ENCODE results near the gene ACAD9. TPM values are rescaled to one million over a fixed set of nuclear protein-coding genes. Genes with fewer than 3 reads are reported as not detected.

Gene ACAD9
- total and polyA plus RNA-seq, 10 of the 15 experiments (the other 5 are each of a cell fraction or from before 2014, with no cell fraction given), result 12.7 to 63.1 (median 43.7) TPM

- Histone ChIP-seq H3K79me2 (ENCODE audit: control insufficient read depth, insufficient read depth, low read length) (no peaks in the 10 kb centered on the region), H3K27me3 (replicated peaks in 1 of 2; ENCODE audit: control insufficient read depth in 2 of 2, insufficient read depth in 2 of 2, low read length in 1 of 2) (no peaks in the 10 kb centered on the region), H3K9ac (ENCODE audit: control insufficient read depth, insufficient read depth, low read length) (no peak overlapping the region), H3K4me3 (no peak overlapping the region), H4K20me1 (ENCODE audit: control insufficient read depth, insufficient read depth) (no peaks in the 10 kb centered on the region), H3K4me1 (ENCODE audit: control insufficient read depth, insufficient read depth, low read length) (no peaks in the 10 kb centered on the region), H3K27ac (ENCODE audit: control insufficient read depth, insufficient read depth) (no peak overlapping the region), H3K36me3 (ENCODE audit: control insufficient read depth in 2 of 2, insufficient read depth in 2 of 2, low read length in 1 of 2) (no peaks in the 10 kb centered on the region), H3K9me3 (replicated peaks; ENCODE audit: control insufficient read depth, insufficient read depth, low read length) (no peaks in the 10 kb centered on the region; the same call in 2 of the 3 replicates), H3K4me2 (ENCODE audit: control insufficient read depth, insufficient read depth) (no peak overlapping the region), H2AFZ (ENCODE audit: control insufficient read depth, low read depth, low read length) (no peak overlapping the region)
- 25% methylated on average over 4 of the region's 4 CpGs for WGBS (ENCODE audit: insufficient coverage, insufficient replicate concordance, low lambda C conversion rate, missing lambda C conversion rate)
- no peak; the same call in 2 of the 3 replicates for ATAC-seq
- TF ChIP-seq SMAD5 (IDR thresholded peaks at IDR 0.05; ENCODE audit: low read depth), result no peak
- TF ChIP-seq NFXL1 (IDR thresholded peaks at IDR 0.05; ENCODE audit: borderline replicate concordance), result peak; percentile 96
- 0 out of 2 replicates have a peak, but pooled peaks have one; percentile 28 for TF ChIP-seq ZNF217 (IDR thresholded peaks at IDR 0.05)
- TF ChIP-seq SMARCA5 (IDR thresholded peaks at IDR 0.05), result peak; percentile 99
- TF ChIP-seq ESRRA (IDR thresholded peaks at IDR 0.05; ENCODE audit: low read length), result peak; percentile 49; the same call in 1 of the 2 replicates
- TF ChIP-seq CBX3 (IDR thresholded peaks at IDR 0.05; ENCODE audit: borderline replicate concordance, low read depth), result no peak
- intact Hi-C loops (cut with micrococcal nuclease; ENCODE audit: unreplicated experiment), result no loop called here
- RAD21 ChIA-PET (ENCODE audit: unreplicated experiment), result no interaction called here
- no TSS peak for BruUV-seq (replicated peaks)
- SMC1A ChIA-PET (ENCODE audit: uncharacterized antibody, unreplicated experiment), result interaction anchor here (0.7 to 1.6 kb wide), 3 partner anchors 10 to 239 kb away, joined by 3 to 5 read pairs (median 4); partner anchors contain the start of gene ACAD9
- POLR2A ChIA-PET, result interaction anchor here (0.5 to 0.7 kb wide), 3 partner anchors 12 to 59 kb away, joined by 3 read pairs; partner anchors contain the start of gene ACAD9
- in situ Hi-C loops (cut with MboI), result no loop called here
- DNase-seq (ENCODE audit: low read depth, low spot score), result no peak
- no peak for FAIRE-seq
- CTCF ChIA-PET, result interaction anchor here (1.6 to 2.3 kb wide), 3 partner anchors 8 to 187 kb away, joined by 5 to 7 read pairs (median 5); partner anchors contain the start of gene ACAD9
Measured at GRCh38 chr3:128867200-128868125, 12.0 kb upstream of the ACAD9 start.

- H3K4me1 ChIP-seq (ENCODE audit: control insufficient read depth, insufficient read depth, low read length), result no peaks in the 10 kb centered on the region
- RAD21 ChIA-PET (ENCODE audit: unreplicated experiment), result no interaction called here
- H3K4me2 ChIP-seq (ENCODE audit: control insufficient read depth, insufficient read depth), result no peak overlapping the region
- SMC1A ChIA-PET (ENCODE audit: uncharacterized antibody, unreplicated experiment), result no interaction called here
- FAIRE-seq, result no peak
- no peaks in the 10 kb centered on the region for H3K27me3 ChIP-seq (replicated peaks in 1 of 2; ENCODE audit: control insufficient read depth in 2 of 2, insufficient read depth in 2 of 2, low read length in 1 of 2)
- no peak overlapping the region for H3K27ac ChIP-seq (ENCODE audit: control insufficient read depth, insufficient read depth)
- no peak overlapping the region for H3K4me3 ChIP-seq
- POLR2A ChIA-PET, result no interaction called here
- no peaks in the 10 kb centered on the region for H3K36me3 ChIP-seq (ENCODE audit: control insufficient read depth in 2 of 2, insufficient read depth in 2 of 2, low read length in 1 of 2)
- no peaks in the 10 kb centered on the region; the same call in 2 of the 3 replicates for H3K9me3 ChIP-seq (replicated peaks; ENCODE audit: control insufficient read depth, insufficient read depth, low read length)
- TF ChIP-seq USF1 (IDR thresholded peaks at IDR 0.05; ENCODE audit: borderline replicate concordance, extremely low read length, insufficient read depth, low read depth, low read length) (peak; percentile 62), NFYB (IDR thresholded peaks at IDR 0.05; ENCODE audit: insufficient read depth, low read depth, low read length) (peak; percentile 51; the same call in 1 of the 2 replicates), RFX5 (IDR thresholded peaks at IDR 0.05; ENCODE audit: low read depth, low read length) (0 out of 2 replicates have a peak, but pooled peaks have one; percentile 16), PKNOX1 (IDR thresholded peaks at IDR 0.05) (no peak)
- no peak overlapping the region for H3K9ac ChIP-seq (ENCODE audit: control insufficient read depth, insufficient read depth, low read length)
- intact Hi-C loops (cut with micrococcal nuclease; ENCODE audit: unreplicated experiment) (no loop called here), in situ Hi-C loops (cut with MboI) (no loop called here)
- peak; percentile 53 for ATAC-seq
- H2AFZ ChIP-seq (ENCODE audit: control insufficient read depth, low read depth, low read length), result no peak overlapping the region
- BruUV-seq (replicated peaks), result no TSS peak
- WGBS (ENCODE audit: insufficient coverage, insufficient replicate concordance, low lambda C conversion rate, missing lambda C conversion rate), result 86% methylated on average over 4 of the region's 4 CpGs
- no peak for DNase-seq (ENCODE audit: low read depth, low spot score)
- H3K79me2 ChIP-seq (ENCODE audit: control insufficient read depth, insufficient read depth, low read length), result no peaks in the 10 kb centered on the region
- no peaks in the 10 kb centered on the region for H4K20me1 ChIP-seq (ENCODE audit: control insufficient read depth, insufficient read depth)
- CTCF ChIA-PET, result interaction anchor here (0.8 kb wide), 1 partner anchor 9 kb away, joined by 4 read pairs; no protein-coding TSS in a partner anchor
Measured at GRCh38 chr3:128870347-128870746, 9.1 kb upstream of the ACAD9 start.

Data from GM12878 (cell line).